ENCODE data around the gene ZNF226. TPM values are rescaled to one million over a fixed set of nuclear protein-coding genes. Genes with fewer than 3 reads are reported as not detected.

ZNF226 gene
- total RNA-seq, result 11.5 and 73.9 TPM in 2 replicates

DNA sequence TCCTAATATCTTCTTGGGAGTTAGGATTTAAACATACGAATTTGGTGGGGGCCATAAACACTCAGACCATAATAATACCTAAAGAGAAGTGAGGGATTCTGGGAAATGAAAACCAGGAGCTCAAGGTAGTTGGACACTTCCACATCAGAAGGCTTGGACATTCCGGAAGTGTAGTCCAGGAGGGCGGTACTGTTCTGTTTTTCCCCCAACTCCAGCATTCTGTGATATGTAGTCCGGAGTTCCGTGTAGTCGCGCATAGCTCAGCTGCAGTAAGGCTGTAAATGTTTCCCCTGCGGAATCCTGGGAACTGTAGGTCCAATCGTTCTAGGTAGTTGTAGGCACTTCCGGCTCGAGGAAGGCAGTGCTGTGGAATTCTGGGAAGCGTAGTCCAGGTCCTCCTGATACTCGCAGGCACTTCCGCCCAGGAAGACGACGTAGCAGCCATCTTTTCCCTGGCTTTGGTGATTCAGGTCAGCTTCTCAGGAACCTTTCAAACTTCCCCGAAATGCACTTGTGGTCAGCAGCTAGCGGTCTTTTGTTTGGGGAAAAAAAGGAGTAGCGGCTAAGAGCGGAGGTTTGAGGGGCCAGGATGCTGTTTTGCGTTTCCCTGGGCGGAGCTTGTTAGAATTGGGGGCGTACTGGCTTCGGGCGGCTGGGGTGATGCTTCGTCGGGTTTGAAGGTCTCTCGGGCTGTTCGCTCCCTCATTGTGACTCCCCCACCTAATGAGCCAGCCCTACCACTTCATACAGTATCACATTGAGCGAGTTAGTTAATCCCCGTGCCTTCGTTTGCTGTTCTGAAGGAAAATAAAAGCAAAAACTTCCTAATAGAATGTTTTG, at the start of gene ZNF226:
Gene ZNF226, plus strand, starts transcription at position 428 of the 840 bp plus-strand sequence. CDS start 4,981 bp downstream, outside the sequence.

DNA sequence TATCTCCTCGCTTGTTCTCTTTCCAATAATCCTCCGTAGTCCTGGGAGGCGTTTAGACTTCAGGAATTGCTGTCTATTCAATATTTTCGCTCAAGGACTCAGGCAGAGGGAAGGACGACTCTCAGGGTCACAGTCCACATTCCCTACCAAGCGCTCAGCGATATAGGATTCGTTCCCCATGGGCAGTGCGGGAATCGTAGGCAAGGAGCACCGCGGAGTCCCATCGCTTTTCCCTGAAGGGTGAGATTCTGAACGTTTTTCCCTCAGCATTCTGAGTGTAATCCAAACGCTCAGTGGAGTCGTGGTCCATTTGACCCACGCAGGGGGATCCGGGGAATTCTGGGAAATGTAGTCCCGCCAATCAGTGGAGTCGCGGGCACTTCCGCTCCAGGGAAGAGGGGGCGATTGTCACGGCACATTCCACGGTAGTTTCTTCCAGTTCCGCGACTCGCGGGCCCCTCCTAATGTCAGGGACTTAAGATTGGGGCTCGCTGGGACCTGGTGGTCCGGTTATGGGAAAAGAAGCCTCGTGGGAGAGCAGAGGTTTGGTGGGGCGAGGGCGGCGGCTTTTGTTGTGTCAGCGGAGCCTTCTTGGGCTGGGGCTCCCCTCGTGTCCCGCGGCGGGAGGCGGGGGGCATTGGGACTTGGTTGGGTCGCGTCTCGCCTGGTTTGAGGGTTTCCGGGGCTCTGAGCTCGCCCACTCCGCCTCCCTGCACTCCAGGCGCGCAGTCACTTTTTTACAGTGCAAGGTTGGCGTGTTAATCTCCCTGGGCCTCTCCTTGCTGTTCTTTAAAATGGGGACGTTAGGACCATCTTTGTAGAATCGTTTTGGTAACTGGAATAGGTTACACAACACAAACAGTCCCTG, 23.5 kb upstream of the ZNF226 start, which contains the start of gene ZNF234:
Gene ZNF234, plus strand, starts transcription at position 364 of the 868 bp plus-strand sequence. CDS start 3,079 bp downstream, outside the sequence.

GRCh38 chr19:44212250-44212865, 47.5 kb downstream of the ZNF226 start, which contains the start of gene ZNF227:
Gene ZNF227 (plus strand): TSS chr19:44212532. CDS start chr19:44217793, 5,261 bp downstream.

Other genes starting within 250 kb of the ZNF226 start
- gene ZNF45, start 229.8 kb upstream of the ZNF226 start, total RNA-seq, result 7.2 and 22.8 TPM in 2 replicates
- gene ZNF221, start 213.9 kb upstream of the ZNF226 start, total RNA-seq, result 2.6 and 15.8 TPM in 2 replicates
- gene ZNF155, start 180.9 kb upstream of the ZNF226 start, total RNA-seq, result 2.6 and 10.3 TPM in 2 replicates
- gene ZNF230, start 162.1 kb upstream of the ZNF226 start, total RNA-seq, result 2.2 and 3.7 TPM in 2 replicates
- 3.5 and 5.4 TPM in 2 replicates for gene ZNF222, start 139.7 kb upstream of the ZNF226 start, total RNA-seq
- 4.1 and 4.8 TPM in 2 replicates for gene ZNF223, start 113.1 kb upstream of the ZNF226 start, total RNA-seq
- 2.1 and 7.8 TPM in 2 replicates for gene ZNF284, start 92.9 kb upstream of the ZNF226 start, total RNA-seq
- 8.9 and 12.3 TPM in 2 replicates for gene ZNF224, start 70.7 kb upstream of the ZNF226 start, total RNA-seq
- gene ZNF225, start 51.7 kb upstream of the ZNF226 start, total RNA-seq, result 1.6 and 4.6 TPM in 2 replicates
- 3.4 and 5.0 TPM in 2 replicates for gene ZNF234, start 23.5 kb upstream of the ZNF226 start, total RNA-seq
- gene ZNF227, start 47.4 kb downstream of the ZNF226 start, total RNA-seq, result 7.9 and 13.9 TPM in 2 replicates
- gene ZNF233, start 94.8 kb downstream of the ZNF226 start, total RNA-seq, result 0.56 and 0.65 TPM in 2 replicates
- gene ZNF235, start 139.9 kb downstream of the ZNF226 start, total RNA-seq, result 1.2 and 4.0 TPM in 2 replicates
- 2.3 and 4.3 TPM in 2 replicates for gene ZNF112, start 191.6 kb downstream of the ZNF226 start, total RNA-seq
- gene ZNF285, start 236.5 kb downstream of the ZNF226 start, total RNA-seq, result 0.52 and 0.72 TPM in 2 replicates

All from epithelial cell of alveolus of lung (primary cell).